Activated CD8-positive, alpha-beta memory T cell treated with anti-CD3 and anti-CD28 coated beads for 36 hours (primary cell): ENCODE measurements around the gene ATXN2. TPM values are rescaled to one million over a fixed set of nuclear protein-coding genes. Genes with fewer than 3 reads are reported as not detected.

Experiments used
- CTCF ChIA-PET: fragments of 350-600 bp; sonication (Branson Sonifier 250); formaldehyde crosslinking; loops from one replicate; lab custom pipeline; 2021; ENCODE audit warnings: antibody characterized with exemption; lab: Charles Lee
- POLR2A ChIA-PET: fragments of 350-600 bp; sonication (Branson Sonifier 250); formaldehyde crosslinking; loops from one replicate; lab custom pipeline; 2021; ENCODE audit warnings: antibody characterized with exemption; lab: Charles Lee
- total RNA-seq, 2 experiments: library from RNA; stranded (reverse); gene quantifications; one replicate each; pipeline ENCODE4 v1.2.3, GENCODE V29; 2021

Gene ATXN2
- total RNA-seq, 2 experiments from 2014 or later: 40.8 to 46.3 TPM

DNA sequence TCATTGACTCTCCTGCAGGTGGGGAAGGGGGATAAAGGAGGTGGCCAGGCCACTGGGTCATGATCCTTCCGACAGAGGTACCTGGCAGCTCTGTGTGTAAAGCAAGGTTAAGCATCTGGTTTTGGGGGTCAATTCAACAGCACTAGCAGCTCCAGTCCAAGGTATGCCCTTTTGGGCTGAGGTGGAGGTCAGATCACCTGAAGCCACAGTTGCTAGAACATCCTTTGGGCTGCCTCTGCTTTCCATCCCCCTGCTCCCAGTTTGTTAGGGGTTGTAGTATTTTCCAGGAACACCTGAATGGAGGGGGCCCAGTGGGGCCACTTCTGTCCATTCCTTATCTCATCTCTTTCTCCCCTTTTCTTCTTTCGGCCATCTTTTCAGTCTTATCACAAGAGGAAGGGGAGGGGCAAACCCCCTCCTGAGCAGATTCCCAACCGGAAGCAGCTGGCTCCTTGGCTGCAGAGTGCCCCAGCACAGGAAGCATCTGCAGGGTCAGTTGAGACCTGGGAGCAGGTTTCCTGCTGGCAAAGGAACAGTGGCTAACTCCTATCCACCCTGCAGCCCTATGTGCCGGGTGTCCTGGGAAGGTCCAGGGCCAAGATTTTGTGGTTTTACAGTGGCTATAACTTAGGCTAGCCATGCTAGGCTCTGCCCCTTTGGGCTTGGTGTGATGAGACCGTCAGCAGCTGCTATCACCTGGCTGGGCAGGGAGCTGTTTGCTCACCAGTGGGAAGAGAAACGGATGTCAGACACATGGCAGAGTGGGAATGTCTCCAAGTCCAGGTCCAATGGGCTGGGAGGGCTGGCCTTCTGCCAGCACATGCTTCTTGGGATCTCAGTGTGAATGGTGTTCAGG lies 153.2 kb downstream of the ATXN2 start:
- ChIA-PET CTCF (interaction anchor here (2.9 to 25.3 kb wide), 3 partner anchors 11 to 47 kb away, joined by 27 to 393 read pairs (median 35); partner anchors contain the start of gene SH2B3), POLR2A (interaction anchor here (1.0 to 2.8 kb wide), 4 partner anchors 11 to 49 kb away, joined by 3 to 28 read pairs (median 8); partner anchors contain the start of gene SH2B3)

DNA sequence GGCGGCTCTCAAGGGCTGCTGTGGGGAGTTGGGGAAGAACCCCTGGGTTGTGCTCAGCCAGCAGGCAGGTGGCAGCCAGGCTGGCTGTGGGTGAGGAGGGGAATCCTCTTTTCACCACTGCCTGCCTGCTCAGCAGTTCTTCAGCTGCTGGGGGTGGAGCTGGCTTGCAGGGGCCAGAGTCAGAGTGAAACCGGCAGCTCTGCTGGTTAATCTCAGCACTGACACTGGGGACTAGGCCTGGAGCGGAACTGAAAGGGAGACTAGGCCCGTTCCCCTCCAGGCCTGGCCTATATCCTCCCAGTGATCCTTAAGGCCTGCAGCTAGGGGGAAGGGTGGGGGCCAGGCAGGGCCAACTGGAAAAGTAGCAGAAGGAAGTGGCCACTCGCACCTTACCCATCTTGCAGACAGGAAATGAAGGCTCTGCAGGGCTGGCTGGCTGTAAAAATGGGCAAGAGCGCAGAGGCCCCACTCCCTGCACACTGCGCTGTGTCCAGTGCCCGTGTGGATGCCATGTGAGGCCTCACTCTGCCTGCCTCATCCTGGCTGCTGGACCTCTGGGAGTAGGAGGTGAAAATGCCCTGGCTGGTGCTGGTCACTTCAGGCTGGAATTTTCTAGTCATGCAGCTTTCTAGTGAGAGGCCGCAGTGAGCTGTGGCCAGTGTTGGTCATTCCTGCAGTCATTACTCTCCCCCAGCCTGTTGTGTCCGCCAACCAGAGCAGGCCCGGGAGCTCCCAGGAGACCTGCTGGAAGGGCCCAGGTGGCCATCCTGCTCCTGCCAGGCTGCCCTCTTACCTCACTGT lies 154.0 kb downstream of the ATXN2 start:
- ChIA-PET CTCF (interaction anchor here (0.9 to 25.3 kb wide), 6 partner anchors 10 to 46 kb away, joined by 3 to 393 read pairs (median 18); partner anchors contain the start of gene SH2B3), POLR2A (interaction anchor here (0.7 to 2.9 kb wide), 7 partner anchors 10 to 388 kb away, joined by 3 to 28 read pairs (median 8); partner anchors contain the start of gene SH2B3)

DNA sequence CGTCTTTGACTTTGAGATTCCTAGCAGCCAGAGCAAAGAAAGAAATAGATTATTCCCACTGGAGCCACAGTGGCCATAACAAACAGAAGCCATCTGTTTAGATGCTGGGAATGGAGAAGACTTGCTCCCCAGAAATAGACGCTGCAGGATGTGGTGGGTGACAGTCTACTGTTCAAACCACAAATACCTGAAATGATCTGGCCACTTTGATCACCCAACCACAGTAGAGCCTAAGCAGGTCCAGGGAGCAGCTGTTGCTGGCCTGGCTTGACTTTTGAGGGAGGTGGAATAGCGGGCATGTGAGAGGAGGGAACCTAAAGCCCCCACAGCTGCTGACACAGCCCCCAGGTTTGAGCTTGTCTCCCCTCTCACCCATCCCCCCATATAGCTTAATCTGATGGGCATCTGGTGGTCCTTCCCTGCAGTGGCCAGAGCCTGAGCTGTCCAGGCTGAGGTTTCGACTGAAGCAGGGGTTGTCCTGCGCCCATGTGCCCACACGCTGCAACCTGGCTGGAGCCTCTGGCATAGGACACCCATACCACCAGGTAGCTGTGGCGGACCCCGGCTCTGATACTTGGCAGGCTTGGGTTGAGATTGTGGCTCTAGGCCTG lies 154.7 kb downstream of the ATXN2 start:
- CTCF ChIA-PET: interaction anchor here (0.9 to 25.3 kb wide), 6 partner anchors 9 to 46 kb away, joined by 3 to 393 read pairs (median 18); partner anchors contain the start of gene SH2B3
- POLR2A ChIA-PET: interaction anchor here (0.7 to 2.9 kb wide), 8 partner anchors 10 to 387 kb away, joined by 3 to 28 read pairs (median 6); partner anchors contain the start of gene SH2B3

DNA sequence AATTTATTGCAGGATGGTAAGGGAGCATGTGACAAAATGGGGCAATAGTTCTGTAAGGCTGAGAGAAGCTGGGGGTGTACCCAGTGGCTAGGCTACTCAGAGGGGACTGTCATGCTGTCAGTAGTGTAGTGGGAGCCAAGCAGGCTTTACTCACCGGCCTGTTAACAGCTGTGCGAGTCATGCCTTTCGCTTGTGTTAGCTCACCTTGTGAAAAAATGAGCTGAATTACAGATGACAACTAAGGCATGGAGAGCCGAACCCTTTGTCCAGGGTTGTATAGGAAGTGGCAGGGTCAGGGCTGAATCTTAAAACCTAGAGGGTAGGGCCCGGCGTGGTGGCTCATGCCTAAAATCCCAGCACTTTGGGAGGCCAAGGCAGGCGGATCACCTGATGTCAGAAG lies 155.5 kb downstream of the ATXN2 start:
- POLR2A ChIA-PET: interaction anchor here (0.9 to 2.9 kb wide), 4 partner anchors 9 to 39 kb away, joined by 3 to 28 read pairs (median 16); partner anchors contain the start of gene SH2B3
- CTCF ChIA-PET: interaction anchor here (1.8 to 25.3 kb wide), 4 partner anchors 8 to 45 kb away, joined by 9 to 393 read pairs (median 31); partner anchors contain the start of gene SH2B3

DNA sequence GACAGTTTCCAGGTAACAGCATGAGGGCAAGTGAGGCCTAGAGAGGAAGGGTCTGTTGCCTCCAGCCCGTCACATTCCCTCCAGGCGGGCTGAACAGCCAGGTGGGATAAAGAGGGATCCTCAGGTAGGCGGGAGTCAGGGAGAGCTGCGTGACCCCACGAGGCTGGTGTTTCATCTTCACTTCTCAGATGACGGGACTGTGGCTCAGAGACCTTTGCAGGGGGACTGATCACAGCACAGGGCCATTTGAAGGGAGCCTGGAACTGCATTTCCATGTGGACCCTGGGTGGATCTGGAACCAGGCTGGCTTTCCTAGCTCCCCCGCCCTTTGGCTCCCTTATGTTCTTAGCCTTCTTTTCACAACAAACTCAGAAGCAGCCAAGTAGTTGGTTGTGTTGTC lies 156.0 kb downstream of the ATXN2 start:
- CTCF ChIA-PET: interaction anchor here (1.4 to 25.3 kb wide), 5 partner anchors 8 to 44 kb away, joined by 5 to 393 read pairs (median 27); partner anchors contain the start of gene SH2B3
- POLR2A ChIA-PET: interaction anchor here (0.9 to 2.9 kb wide), 3 partner anchors 8 to 18 kb away, joined by 3 to 28 read pairs (median 20); no protein-coding TSS in a partner anchor

DNA sequence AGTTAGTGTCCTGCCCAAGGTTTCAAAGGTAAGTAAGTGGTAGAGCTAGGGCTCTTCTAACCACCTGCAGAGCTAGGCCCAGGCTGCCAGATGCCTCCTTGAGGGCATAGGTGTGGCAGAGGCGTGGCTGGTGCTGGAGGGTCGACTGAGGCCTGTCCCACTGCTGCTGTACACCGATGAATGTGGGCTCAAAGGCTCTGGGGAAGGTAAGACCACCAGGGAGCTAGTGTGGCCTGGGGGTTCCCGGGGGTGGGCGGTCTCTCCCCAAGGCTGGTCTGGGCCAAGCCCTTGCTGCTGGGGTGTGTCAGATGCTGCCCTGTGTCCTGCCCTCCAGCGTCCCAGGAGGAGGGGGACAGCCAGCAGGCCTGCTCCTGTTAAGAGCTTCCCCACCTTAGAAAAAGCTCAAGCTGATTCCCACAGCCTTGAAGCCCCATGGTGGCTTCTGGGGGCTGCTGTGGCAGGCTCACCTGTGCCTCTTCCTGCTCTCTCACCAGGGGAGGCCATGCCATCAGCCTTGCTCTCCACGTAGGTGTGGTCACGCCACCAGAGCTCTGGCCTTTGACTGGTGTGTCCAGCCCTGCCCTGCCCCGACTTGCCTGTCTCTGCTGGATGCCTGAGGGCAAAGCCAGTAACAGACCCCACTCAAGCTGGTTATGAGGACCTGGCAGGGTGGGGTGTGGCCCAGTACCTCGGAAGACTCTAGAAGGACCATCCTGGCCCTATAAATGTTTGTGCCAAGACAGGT lies 156.6 kb downstream of the ATXN2 start:
- ChIA-PET POLR2A (interaction anchor here (0.9 to 2.9 kb wide), 2 partner anchors 12 to 18 kb away, joined by 3 to 20 read pairs; no protein-coding TSS in a partner anchor), CTCF (interaction anchor here (0.6 to 25.3 kb wide), 5 partner anchors 7 to 929 kb away, joined by 3 to 393 read pairs (median 27); partner anchors contain the start of gene SH2B3)

DNA sequence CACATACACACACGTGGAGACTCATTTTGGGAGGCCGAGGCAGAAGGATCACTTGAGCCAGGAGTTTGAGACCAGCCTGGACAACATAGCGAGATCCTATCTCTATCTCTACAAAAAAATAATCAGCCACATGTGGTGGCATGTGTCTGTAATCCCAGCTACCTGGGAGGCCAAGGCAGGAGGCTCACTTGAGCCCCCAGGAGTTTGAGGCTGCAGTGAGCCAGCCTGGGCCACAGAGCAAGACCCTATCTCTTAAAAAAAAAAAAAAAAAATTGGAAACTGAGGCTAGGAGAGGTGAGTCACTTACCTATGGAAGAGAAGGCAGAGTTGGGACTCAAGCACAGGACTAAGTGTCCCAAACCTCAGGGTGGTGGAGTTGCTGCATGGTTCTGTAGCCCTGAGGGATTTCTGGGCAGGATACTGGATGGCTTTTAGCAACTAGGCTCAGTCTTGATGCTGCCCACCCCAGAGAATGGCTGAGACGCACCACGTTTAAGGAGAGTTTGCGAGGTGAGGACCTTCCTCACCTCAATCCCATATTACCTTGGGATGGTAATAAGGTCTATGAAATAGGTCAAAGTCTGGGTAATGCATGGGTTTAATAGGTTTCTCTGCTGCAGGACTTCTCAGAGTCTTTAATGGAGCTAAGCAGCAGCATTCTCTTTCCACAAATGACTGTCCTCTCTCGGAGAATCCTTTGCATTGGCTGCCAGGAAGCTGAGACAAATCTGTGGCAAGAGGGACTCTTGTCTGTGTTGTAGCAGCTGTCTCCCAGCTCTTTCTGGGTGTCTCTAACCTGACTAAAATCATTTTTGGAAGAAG lies 157.8 kb downstream of the ATXN2 start:
- CTCF ChIA-PET: interaction anchor here (0.6 to 25.3 kb wide), 4 partner anchors 12 to 931 kb away, joined by 3 to 393 read pairs (median 19); partner anchors contain the start of gene SH2B3
- POLR2A ChIA-PET: interaction anchor here (1.2 kb wide), 1 partner anchor 37 kb away, joined by 3 read pairs; no protein-coding TSS in a partner anchor

DNA sequence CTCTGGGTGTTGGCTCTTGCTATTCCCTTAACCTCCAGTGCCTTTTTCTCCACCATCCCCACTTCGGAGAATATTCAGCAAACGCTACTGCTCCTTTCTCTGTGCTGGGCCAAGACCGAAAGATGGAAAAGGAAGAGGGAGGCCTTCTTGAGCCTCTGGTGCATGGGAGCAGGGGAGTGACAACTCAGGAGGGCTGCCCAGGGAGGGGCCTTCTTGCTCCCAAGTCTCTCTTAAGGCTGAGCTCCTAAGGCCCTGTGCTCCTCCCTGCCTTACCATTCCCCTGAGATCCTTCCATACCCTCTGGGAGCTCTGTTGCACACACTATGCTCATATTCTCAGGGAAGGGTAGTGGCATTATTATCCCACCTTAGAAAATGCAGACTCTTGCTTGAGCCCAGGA lies 158.5 kb downstream of the ATXN2 start:
- POLR2A ChIA-PET: interaction anchor here (1.2 kb wide), 1 partner anchor 36 kb away, joined by 3 read pairs; no protein-coding TSS in a partner anchor
- CTCF ChIA-PET: interaction anchor here (0.6 to 25.3 kb wide), 2 partner anchors 42 to 423 kb away, joined by 3 to 393 read pairs; partner anchors contain the start of gene SH2B3

DNA sequence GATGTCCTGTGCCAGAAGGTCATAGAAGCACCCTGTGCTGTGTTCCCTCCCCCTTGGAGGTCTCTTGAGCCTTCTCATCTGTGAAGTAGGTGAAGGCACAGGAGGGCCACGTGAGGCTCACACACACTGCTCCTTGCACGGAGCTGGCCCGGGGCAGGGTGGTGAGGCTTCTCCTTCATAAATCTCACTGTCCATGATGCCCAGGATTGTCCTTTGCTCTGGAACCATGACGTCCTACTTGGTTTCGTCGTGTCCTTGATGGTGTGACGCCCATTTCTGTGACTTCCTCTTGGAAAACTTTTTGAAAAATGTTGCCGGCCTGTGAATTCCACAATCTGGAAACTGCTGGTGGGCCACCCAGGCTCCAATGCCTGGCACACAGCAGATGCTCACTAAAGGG lies 159.0 kb downstream of the ATXN2 start:
- CTCF ChIA-PET: interaction anchor here (1.4 to 25.3 kb wide), 2 partner anchors 11 to 41 kb away, joined by 4 to 393 read pairs; partner anchors contain the start of gene SH2B3
- POLR2A ChIA-PET: no interaction called here

DNA sequence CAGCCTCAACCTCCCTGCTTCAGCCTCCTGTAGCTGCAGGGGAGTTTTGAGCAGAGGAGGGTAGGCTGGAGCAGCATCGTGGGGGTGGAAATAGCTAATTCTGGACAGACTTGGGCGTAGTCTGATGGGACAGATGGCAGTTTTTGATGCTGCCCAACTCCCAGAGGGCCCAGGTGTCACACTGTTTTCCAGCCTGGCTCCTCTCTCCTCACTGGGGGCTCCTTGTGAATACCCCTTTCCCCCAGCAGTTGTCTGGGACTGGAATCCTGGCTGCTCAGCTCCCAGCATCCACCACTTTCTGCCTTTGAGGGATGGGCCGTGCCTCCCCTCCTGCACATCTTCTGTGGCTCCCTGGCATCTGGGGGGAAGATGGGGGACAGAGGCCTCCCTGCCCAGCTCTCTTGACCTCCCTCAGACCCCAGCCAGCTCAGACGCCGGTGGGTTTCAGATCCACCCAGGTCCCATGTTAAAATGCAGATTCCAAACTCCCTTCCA lies 159.4 kb downstream of the ATXN2 start:
- POLR2A ChIA-PET: no interaction called here
- CTCF ChIA-PET: interaction anchor here (0.8 to 25.3 kb wide), 3 partner anchors 10 to 41 kb away, joined by 3 to 393 read pairs (median 4); partner anchors contain the start of gene SH2B3

DNA sequence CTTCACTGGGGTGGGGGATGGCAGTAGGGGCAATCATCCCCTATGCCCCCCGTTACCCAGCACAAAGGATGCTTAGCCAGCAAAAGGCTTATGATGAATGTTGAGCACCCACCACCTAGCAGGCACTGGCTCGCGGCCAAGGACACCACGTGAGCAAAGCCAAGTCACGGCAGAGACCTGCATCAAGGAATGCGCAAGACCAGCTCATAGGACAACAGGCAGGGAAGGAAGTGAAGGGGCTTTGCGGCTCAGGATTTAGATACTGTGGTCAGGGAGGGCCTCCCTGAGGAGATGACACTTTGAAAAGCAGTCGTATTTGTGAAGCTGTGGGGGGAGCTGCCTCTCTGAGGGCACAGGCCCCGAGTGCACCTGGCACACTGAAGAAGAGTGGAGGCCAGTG lies 160.6 kb downstream of the ATXN2 start:
- CTCF ChIA-PET: interaction anchor here (25.3 kb wide), 1 partner anchor 40 kb away, joined by 393 read pairs; the partner anchor contains the start of gene SH2B3
- POLR2A ChIA-PET: no interaction called here

DNA sequence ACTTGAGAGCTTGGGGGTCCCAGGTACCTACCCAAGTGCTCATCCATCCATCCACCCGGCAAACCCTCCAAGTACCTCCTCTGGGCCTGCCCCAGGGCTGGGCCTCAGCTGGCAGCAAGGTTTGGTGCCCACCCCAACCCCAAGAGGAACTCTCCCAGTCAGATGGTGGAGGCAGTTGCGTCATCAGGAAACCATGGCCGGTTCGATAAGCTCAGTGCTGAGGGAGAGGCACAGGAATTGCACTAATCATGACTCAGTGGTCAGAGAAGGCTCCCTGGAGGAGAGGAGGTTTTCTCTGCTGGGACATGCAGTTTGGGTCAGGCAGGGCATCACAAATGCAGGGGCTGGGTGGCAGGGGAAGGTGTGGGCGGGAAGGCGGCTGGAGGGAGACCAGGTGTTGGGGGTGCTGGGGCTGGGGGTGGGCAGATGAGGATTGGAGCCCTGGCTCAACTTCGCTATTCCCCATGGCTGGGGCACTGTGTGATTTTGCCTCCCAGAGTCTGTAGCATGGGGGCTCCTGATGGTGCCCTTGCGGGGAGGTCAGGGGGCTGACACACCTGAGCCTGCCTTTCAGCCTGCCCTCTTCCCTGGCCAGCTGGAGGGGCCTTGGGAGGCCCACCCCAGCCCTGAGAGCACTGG lies 161.2 kb downstream of the ATXN2 start:
- ChIA-PET POLR2A (interaction anchor here (0.8 to 1.2 kb wide), 2 partner anchors 33 to 34 kb away, joined by 3 read pairs; no protein-coding TSS in a partner anchor), CTCF (interaction anchor here (25.3 kb wide), 1 partner anchor 39 kb away, joined by 393 read pairs; the partner anchor contains the start of gene SH2B3)

DNA sequence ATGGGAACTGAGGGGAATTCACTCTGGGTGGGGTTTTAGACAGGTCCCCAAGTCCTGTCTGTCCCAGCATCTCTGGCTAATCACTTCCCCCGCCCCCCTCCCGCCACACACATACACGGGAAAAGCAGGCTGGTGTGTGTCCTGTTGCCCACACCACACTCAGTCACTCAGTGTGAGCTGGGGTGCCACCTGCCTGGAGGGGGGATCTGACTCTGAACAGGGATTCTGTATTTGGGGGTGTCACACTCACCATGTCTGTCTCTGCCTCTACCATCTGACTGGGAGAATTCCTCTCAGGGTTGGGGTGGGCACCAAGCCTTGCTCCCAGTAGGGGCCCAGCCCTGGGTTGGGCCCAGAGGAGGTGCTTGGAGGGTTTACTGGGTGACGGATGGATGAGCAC lies 162.3 kb downstream of the ATXN2 start:
- ChIA-PET CTCF (interaction anchor here (25.3 kb wide), 1 partner anchor 38 kb away, joined by 393 read pairs; the partner anchor contains the start of gene SH2B3), POLR2A (interaction anchor here (1.2 kb wide), 1 partner anchor 33 kb away, joined by 3 read pairs; no protein-coding TSS in a partner anchor)

DNA sequence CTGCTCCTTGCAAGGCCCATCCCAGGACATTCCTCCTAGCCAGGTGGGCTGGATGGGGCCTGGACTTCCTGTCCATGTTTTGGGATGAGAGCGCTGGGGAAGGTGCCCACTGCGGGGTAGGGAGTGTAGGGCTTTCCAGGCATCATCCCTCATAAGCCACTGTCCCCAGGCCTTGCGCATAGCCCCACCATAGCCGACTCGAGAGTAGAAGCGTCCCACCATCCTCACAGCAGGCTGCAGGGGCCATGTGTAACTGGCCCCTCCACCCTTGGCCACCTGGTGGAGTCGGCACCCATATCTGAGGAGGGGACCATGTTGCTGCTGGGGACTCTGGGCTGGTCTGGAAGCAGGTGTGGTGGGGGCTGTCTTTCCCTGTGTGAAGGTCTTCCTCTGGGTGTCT lies 162.8 kb downstream of the ATXN2 start:
- POLR2A ChIA-PET: interaction anchor here (2.5 kb wide), 1 partner anchor 31 kb away, joined by 18 read pairs; the partner anchor contains the start of gene SH2B3
- CTCF ChIA-PET: interaction anchor here (1.0 to 3.6 kb wide), 5 partner anchors 8 to 39 kb away, joined by 3 to 27 read pairs (median 21); no protein-coding TSS in a partner anchor
